ENCODE data around the gene CHN1.

CHN1 gene

DNA sequence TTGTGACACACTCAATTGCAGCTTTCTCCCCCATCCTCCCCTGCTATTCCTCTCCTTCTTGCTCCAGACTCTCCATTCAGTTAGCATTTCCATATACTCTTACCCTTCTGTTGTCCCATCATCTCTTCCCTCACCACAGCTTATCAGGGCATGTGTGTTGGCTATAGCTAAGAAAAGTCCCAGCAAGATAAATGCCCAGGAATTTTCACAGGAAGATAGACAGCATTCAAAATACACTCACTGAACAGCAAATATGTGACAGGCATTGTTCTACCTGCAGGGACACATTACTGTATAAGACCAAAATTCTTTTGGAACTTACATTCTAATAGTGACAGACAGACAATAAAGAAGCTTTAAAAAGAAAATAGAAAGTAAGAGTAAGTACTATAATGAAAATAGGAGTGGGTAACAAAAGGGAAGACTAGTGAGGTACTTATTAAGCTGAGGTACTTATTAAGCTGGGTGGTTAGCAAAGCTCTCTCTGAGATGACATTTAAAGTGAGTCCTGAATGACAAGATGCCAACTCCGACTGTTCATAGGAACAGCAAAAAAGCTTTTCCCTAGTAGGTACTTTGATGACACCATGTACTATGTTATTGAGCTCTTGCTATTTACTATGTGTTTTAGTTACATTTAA is 86.2 kb downstream of the CHN1 start:
- DNase-seq = no peak

GRCh38 chr2:174916270-174916930 is 88.8 kb downstream of the CHN1 start:
- no peak for DNase-seq

- DNase-seq = no peak
Measured at GRCh38 chr2:174914853-174915760, 90.1 kb downstream of the CHN1 start.

DNA sequence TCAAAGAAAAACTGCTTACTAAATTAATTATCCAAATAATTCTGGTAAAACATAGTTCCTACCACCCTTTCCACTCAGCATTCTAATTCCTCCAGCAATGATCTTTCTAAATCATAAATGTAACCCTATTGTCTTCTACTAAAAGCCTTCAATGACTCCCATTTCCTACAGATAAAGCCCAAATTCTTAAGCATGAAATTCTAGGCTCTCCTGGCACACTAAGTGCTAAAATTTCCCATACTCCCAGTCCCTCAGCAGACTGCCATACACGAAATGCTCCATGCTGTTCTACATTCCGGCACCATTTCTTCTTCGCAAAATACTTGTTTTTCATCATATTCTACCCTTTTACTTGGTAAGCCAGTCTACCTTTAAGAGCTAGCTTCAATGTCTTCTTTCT is 96.9 kb downstream of the CHN1 start:
- DNase-seq = no peak

GRCh38 chr2:174903264-174903556 is 102.0 kb downstream of the CHN1 start:
- no peak for DNase-seq

DNA sequence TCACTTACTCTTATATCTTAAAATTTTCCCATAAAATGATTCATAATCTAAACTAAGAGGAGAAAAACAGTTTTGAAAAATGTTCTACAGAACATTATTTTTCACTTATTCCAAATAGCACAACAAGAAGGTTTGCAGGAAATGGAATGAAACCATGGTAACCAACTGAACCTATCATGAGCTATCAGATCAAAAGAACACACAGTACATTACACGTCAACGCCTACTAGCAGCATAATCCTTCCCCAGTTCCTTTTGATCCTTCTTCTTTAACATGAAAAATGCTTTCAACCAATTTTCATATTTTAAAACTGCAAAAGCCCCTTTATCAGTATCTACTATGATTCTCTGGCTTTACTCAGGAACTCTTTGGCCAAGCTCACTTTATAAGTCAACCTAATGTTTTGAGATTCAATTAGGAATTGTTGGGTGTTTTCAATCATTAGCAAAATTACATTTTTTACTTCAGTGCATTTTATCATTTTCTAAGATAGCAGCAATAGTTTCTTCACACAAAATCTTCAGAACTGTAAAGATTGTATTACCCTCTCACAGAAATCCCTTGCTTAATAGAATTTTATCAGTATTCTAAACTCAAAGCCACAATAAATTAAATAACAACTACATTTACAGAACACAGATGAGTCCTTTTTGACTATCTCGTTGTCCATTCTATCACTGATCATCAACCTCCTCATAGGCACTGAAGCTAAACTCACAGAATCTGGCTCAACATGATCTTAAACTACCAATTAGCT is 102.5 kb downstream of the CHN1 start:
- peak; percentile 2 for DNase-seq

DNA sequence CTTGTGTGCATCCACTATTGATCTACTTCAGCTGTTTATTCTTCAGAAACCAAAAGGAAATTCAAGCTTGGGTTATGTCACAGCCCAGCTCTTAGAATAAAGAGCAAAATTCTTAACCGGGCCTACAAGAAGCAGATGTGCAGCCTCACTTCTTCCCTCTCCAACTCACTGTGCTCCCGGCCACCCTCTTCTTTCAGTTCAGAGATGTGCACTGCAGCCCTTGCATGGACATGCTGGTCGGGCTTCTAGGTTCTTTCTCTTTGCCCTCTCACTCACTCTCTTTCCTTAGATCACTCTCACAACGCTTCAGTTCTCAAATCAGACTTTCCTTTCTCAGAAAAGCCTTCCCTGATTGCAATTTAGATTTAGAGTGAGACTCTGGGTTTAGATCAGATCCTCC is 104.1 kb downstream of the CHN1 start:
- DNase-seq = peak; percentile 28

DNA sequence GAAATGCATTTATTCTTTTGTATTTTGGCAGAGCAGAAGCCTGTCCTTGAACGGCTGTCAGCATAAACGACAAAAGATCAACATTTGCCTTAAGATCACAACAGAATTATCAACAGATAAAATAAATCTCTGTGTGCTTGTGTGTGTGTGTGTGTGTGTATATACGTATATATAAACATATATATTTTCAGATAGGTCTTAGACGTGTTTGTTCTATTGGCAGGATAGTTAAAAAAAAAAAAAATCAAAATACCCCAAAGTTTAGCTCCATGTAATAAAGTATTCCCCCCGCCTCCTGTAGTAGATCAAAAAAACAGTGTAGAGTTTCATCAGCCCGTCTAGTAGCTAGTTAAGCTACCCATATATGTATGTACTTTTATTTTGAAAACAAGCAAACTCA is 107.9 kb downstream of the CHN1 start:
- DNase-seq = no peak

- DNase-seq = no peak
Measured at GRCh38 chr2:174893018-174893417, 112.2 kb downstream of the CHN1 start.

DNA sequence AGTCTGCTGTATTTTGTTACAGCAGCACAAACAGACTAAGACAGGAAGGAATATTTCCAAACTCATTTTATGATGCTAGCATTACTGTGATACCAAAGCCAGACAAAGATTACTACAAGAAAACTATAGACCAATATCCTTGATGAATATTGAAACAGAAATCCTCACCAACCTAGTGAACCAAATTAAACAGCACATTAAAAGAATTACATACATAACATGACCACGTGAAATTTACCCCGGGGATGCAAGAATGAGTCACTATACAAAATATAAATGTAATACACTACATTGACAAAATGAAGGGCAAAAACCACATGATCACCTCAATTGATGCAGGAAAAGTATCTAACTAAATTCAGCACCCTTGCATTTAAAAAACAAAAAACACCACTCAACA is 112.6 kb downstream of the CHN1 start:
- DNase-seq = peak; percentile 8

DNA sequence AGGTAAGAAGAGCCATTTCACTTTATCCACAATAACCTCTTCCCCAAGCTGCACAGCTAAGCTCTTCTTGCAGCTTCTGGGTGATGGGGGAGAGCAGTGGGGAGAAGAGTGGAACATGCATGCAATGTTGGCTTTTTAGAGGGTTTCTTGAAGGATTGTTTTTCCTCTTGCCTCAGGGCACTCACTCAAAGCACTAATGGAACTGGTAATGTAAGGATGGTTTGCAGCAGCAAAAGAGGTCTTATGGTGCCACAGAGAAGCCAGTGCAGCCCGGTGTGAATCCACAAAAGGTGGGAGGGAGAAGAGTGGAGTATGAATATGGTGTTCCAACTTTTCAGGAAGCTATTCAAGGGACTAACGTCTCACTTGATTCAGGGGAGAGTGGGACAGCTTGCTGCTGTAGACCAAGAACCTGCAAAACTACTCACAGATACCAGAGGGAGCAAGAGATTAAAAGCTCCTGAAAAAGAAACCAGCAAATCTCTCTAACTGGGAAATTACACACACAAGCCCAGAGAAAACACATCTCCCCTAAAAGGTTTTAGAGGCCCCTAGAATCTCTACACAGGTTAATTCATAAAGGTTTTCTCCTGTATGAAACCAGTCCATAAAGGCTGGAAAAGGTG is 116.4 kb downstream of the CHN1 start:
- DNase-seq = no peak

- no peak for DNase-seq
Measured at GRCh38 chr2:174888146-174888545, 117.0 kb downstream of the CHN1 start.

GRCh38 chr2:174882416-174882815 is 122.8 kb downstream of the CHN1 start:
- DNase-seq = no peak

- no peak for DNase-seq
Measured at GRCh38 chr2:174881678-174882077, 123.5 kb downstream of the CHN1 start.

DNA sequence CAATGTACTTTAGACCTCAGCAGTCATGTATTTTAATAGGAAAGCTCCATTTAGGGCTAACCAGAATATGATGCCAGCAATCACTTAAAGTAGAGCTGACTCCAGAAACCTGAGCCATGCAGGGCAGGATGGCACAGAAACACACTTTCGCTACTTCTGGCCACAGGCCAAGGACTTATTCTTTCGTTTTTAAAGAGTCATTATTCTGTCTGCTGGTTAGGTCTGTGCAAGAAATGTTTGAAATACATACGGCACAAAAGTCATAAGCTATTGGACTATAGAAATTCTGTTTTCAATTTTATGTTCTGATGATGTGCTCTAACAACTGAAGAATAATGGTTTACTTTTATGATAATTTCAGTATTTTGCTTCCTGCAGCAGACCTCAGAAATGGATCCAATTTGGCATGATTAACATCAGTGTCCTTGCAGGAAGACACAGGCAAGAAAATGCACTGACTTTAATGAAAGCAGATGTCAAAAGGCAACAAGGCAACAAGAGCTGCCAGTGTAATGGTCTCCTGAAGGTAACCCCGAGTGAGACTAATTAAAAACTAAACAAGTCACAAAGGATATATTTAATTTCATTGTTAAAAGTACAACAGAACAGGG is 126.5 kb downstream of the CHN1 start:
- DNase-seq = no peak

DNA sequence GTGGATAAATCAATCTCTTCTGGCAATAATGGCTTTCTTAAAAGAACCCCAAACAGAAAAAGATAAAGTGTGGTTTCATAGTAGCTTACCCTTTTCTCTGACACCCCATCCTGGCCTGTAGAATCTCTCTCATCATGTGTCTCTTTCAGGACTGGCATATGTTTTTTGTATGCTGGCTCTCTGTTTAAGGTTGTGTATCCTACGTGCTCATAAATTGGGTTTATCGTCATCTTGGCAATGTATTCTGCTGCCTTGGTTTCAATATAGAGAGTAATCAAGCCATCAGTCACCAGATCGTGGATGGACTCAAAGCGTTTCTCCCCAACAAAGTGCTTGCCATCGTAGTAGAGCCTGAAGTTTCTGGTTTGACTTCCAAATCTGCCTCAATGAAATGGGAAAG is 127.4 kb downstream of the CHN1 start:
- no peak for DNase-seq

DNA sequence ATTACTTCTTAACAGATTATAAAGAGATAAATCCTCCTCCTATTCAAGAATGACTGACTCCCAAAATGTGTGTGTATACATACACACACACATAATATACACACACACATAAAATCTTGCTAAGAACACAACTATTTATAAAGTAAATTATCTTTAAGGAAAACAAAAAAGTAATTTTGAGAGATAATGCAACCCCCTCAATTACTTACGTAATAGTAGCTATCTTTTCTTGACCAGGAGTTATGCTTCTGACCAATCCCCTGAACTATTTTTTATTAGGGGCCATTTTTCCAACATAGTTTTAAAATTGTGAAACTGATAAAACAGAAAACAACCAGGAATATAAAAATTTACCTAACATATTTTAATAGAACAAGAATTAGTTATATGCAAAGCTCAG is 127.9 kb downstream of the CHN1 start:
- DNase-seq = no peak

GRCh38 chr2:174874085-174874484 is 131.1 kb downstream of the CHN1 start:
- DNase-seq = no peak

GRCh38 chr2:174873471-174873870 is 131.7 kb downstream of the CHN1 start:
- no peak for DNase-seq

DNA sequence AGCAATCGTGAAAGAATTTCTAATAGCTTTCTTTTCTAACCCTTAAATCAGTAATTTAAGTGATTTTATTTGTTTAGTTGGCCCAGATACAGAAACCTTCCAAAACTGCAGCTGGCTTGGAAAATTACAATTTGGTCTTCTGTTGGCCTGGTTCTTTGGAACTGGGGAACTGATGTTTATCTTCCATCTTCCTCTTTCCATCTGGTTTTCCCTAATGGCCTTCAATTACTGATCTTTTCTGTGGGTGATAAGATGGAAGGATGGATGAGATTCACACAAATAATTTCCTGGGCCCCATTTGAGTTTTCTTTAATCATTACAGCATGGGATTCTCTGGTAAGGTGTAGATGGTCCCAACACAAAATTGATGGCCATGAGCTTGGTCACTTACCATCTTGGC is 134.4 kb downstream of the CHN1 start:
- no peak for DNase-seq

DNA sequence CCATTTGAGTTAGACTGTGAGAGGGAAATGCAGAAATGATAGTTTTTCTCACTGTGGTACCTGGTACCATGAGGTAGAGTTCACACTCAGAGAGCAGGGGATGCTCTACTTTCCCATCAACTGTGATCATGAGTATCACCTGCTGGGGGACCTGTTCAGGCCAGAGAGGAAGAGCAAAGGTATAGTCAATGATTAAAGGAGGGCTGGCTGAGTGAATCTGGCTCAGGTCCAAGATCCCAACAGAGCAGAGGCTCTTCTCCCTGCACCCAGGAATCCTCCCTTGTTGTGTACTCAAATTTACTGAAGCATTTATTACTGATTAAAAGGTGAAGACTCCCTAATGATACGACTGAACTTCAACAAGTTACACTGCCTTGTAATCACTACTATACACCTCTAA is 136.3 kb downstream of the CHN1 start:
- no peak for DNase-seq

GRCh38 chr2:174866421-174866820 is 138.8 kb downstream of the CHN1 start:
- DNase-seq = no peak

DNA sequence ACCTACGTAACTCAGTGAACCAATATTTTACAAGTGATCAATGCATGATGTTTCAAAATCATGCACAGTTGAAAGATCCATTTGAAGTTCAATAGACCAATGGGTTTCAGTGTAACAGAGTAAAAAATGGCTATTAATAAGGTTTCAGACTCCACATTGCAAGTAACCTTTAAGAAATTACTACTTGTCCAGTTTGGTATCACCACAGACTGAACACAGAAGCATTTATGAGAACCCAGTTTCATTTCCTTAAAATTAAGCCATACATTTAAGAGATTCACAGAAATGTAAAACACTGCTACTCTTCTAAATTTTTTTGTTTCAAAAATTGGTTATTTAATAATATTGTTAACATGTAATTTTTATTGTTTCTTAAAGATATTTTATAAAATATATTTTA is 142.0 kb downstream of the CHN1 start:
- DNase-seq = no peak

Measured in activated CD4-positive, alpha-beta T cell treated with anti-CD3 and anti-CD28 coated beads, Interleukin-10, Interleukin-2, amounts not matched to agents 100 ng/mL and 50 ng/mL, durations not matched to agents 16 hours and 8 hours (primary cell).